Neural progenitor cell (in vitro differentiated cells): Measurements from ENCODE around the gene EIF4A3.

Source experiments
- EZH2 ChIP-seq: fragments of 200-600 bp; sonication (generic); IDR thresholded peaks from 2 replicates; pipeline ENCODE4 v1.6.1; 2017; ENCODE audit warnings: antibody characterized with exemption, mild to moderate bottlenecking, moderate library complexity
- TF ChIP-seq, protein P1 (sequence below): fragments of 200-600 bp; sonication (generic); IDR thresholded peaks from 2 replicates; pipeline ENCODE4 v1.5.1; 2017; ENCODE audit warnings: antibody characterized with exemption, mild to moderate bottlenecking

DNA sequence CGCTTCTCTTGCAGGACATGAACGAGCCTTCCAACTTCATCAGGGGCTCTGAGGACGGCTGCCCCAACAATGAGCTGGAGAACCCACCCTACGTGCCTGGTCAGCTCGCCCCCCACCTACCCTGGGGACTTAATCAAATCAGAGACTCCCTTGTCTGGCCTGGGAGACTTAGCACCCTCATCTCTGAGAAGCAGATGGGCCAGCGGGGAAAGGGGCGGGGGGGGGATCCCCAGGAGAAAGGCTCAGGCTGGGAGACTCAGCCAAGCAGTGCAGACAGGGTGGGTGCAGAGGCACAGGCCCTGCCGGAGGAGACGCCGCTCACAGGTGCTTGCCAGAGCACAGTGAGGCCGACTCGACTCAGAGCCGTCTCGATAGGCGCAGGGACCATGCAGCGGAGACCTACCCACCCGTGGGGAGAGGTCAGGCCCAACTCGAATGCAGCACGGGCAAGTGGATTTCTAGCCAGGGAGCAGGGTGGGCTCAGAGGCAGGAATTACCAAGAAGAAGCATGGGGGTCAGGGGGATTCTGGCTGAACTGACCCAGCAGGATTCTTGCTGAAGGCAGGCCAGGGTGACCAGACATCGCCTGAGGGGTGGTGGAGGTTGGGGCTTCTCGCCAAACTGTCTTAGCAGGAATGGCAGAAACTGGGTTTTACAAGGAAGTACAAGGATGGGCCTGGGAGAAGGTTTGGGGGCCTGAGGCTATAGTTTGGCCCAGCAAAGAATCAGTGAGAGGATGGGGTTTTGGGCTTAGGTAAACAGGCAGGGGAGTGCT lies 35.8 kb downstream of the EIF4A3 start:
- TF ChIP-seq, protein P1, sequence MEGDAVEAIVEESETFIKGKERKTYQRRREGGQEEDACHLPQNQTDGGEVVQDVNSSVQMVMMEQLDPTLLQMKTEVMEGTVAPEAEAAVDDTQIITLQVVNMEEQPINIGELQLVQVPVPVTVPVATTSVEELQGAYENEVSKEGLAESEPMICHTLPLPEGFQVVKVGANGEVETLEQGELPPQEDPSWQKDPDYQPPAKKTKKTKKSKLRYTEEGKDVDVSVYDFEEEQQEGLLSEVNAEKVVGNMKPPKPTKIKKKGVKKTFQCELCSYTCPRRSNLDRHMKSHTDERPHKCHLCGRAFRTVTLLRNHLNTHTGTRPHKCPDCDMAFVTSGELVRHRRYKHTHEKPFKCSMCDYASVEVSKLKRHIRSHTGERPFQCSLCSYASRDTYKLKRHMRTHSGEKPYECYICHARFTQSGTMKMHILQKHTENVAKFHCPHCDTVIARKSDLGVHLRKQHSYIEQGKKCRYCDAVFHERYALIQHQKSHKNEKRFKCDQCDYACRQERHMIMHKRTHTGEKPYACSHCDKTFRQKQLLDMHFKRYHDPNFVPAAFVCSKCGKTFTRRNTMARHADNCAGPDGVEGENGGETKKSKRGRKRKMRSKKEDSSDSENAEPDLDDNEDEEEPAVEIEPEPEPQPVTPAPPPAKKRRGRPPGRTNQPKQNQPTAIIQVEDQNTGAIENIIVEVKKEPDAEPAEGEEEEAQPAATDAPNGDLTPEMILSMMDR = no peak
- no peak for TF ChIP-seq EZH2
